HG02973 (cell line): ENCODE data around the gene PLA2G4E.

Source experiments
- ATAC-seq: cut with Tn5 transposase; IDR thresholded peaks from one replicate; pipeline ENCODE4 v1.9.1; 2021; ENCODE audit warnings: moderate library complexity; ENCODE audit not compliant: unreplicated experiment

PLA2G4E gene

GRCh38 chr15:41979493-41980266, 41.2 kb downstream of the PLA2G4E start:
- ATAC-seq = no peak

GRCh38 chr15:41978534-41978933, 42.3 kb downstream of the PLA2G4E start:
- ATAC-seq = no peak

- ATAC-seq = no peak
Observed at GRCh38 chr15:41977757-41978383, 43.0 kb downstream of the PLA2G4E start.

GRCh38 chr15:41975669-41976068, 45.2 kb downstream of the PLA2G4E start:
- ATAC-seq = no peak

- ATAC-seq = no peak
Observed at GRCh38 chr15:41974041-41974440, 46.8 kb downstream of the PLA2G4E start.

GRCh38 chr15:41972253-41973242, 48.3 kb downstream of the PLA2G4E start, which contains the start of gene EHD4:
TSS of gene EHD4 (minus strand) at chr15:41972557. CDS start at chr15:41972494, 63 bp downstream.
- ATAC-seq = peak; percentile 64

GRCh38 chr15:41971895-41972252, 49.0 kb downstream of the PLA2G4E start:
- ATAC-seq = peak; percentile 14

- ATAC-seq = peak; percentile 48
Observed at GRCh38 chr15:41971089-41971894, 49.5 kb downstream of the PLA2G4E start.

- no peak for ATAC-seq
Observed at GRCh38 chr15:41970456-41970855, 50.4 kb downstream of the PLA2G4E start.

GRCh38 chr15:41969851-41970431, 50.9 kb downstream of the PLA2G4E start:
- ATAC-seq = peak; percentile 22

GRCh38 chr15:41968701-41969100, 52.1 kb downstream of the PLA2G4E start:
- no peak for ATAC-seq

GRCh38 chr15:41967506-41968206, 53.2 kb downstream of the PLA2G4E start:
- no peak for ATAC-seq

GRCh38 chr15:41966920-41967465, 53.8 kb downstream of the PLA2G4E start:
- no peak for ATAC-seq

- no peak for ATAC-seq
Observed at GRCh38 chr15:41966414-41966812, 54.4 kb downstream of the PLA2G4E start.

- no peak for ATAC-seq
Observed at GRCh38 chr15:41965441-41966413, 55.1 kb downstream of the PLA2G4E start.

GRCh38 chr15:41961595-41962202, 59.1 kb downstream of the PLA2G4E start:
- no peak for ATAC-seq

- ATAC-seq = no peak
Observed at GRCh38 chr15:41961001-41961518, 59.8 kb downstream of the PLA2G4E start.
